GM21825 (cell line): ENCODE results near the gene PPP4R2.
A peak's percentile ranks its signal among the peaks of the same experiment; 100 is the strongest.

Source experiments
- ATAC-seq: cut with Tn5 transposase; IDR thresholded peaks from one replicate; pipeline ENCODE4 v1.9.1; 2021; ENCODE audit warnings: mild to moderate bottlenecking, moderate library complexity; ENCODE audit not compliant: unreplicated experiment

PPP4R2 gene, protein sequence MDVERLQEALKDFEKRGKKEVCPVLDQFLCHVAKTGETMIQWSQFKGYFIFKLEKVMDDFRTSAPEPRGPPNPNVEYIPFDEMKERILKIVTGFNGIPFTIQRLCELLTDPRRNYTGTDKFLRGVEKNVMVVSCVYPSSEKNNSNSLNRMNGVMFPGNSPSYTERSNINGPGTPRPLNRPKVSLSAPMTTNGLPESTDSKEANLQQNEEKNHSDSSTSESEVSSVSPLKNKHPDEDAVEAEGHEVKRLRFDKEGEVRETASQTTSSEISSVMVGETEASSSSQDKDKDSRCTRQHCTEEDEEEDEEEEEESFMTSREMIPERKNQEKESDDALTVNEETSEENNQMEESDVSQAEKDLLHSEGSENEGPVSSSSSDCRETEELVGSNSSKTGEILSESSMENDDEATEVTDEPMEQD

DNA sequence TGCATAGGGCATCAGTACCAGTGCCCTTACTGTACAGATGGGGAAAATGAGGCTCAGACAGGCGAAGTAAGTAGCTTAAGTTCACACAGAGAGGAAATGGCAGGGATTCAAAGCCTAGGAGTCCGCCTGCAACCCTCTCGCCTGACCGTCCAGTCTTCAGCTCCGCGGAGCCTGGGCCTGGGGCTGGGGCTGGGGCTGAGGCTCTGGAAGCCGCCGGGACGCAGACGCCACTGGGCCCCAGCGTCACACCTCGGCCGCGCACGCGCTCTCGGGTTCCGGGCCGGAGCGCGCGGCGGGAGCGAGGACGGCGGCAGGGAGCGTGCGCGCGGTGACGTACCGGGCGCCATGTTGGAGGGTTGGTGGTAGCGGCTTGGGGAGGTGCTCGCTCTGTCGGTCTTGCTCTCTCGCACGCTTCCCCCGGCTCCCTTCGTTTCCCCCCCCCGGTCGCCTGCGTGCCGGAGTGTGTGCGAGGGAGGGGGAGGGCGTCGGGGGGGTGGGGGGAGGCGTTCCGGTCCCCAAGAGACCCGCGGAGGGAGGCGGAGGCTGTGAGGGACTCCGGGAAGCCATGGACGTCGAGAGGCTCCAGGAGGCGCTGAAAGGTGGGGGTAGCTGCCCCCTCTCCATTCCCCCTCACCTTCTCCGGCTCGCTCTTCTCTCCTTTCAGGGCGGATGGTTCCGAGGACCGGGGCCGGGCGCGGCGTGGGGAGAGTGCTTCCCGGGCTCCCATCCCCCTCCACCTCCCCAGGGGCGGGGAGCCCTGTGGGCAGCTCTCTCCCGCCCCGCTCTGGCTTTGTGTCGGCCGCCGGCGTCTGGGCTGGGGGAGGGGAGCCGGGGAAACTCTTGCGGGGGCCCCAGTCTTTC is at the start of gene PPP4R2:
Gene PPP4R2, plus strand, starts transcription at position 339 of the 861 bp plus-strand sequence. Its CDS starts 227 bp downstream, at position 566.
- ATAC-seq: peak; percentile 88

DNA sequence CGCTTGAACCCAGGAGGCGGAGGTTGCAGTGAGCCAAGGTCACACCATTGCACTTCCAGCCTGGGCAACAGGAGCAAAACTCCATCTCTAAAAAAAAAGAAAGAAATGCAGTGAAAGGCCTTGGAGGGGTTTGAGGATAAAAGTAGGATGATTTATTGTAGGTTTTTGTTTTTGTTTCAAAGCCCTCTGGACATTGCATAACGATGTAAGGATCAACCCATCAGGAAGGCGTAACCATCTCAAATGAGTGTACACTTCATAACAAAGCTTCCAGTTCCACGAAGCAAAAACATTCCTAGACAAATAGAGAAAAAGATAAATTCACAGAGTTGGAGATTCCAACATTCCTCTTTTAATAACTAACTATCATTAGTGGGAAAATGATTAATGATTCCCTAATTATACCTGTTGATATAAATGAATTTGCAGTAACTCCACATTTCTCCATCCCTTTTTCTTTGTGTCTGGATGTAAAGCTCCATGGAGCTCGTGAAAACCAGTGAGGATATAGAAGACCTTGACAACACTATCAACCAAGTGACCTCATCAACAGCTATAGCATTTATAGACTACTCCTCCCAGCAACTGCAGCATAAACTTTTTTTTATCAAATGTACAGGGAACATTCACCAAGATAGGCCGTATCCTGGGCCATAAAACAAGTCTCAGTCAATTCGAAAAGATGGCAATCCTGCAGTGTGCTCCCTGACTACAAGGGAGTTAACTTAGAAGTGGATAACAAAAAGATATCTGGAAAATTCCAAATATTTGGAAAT is 48.7 kb upstream of the PPP4R2 start:
- no peak for ATAC-seq

DNA sequence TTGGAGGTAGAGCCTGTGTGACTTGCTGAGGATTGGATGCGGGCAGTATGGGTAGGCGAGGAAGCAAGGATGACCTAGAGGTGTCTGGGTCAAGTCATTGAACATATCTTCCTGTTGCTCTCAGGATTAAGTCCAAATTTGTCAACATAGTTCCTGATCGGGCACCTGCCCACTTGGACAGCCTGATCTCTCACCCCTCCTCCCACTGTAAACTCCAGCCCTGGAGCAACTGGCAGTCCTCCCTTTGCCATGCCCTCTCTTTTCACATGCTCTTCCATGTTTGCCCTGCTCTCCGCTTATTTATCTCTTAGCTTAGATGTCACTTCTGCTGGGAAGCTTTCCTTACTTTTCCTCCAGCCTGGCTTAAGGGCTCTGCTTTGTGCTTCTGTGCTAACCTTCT is 47.6 kb upstream of the PPP4R2 start:
- no peak for ATAC-seq

DNA sequence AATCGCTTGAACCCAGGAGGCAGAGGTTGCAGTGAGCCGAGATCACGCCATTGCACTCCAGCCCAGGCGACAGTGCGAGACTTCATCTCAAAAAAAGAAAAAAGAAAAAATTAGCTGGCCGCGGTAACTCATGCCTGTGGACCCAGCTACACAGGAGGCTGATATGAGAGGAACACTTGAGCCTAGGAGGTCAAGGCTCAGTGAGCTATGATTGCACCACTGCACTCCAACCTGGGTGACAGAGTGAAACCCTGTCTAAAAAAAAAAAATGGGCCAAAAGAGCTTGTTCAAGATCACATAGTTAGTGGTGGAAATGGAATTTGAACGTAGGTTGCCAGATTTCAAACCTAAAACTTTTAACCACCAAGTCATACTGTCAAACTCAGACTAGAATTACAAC is 46.2 kb upstream of the PPP4R2 start:
- ATAC-seq: no peak

DNA sequence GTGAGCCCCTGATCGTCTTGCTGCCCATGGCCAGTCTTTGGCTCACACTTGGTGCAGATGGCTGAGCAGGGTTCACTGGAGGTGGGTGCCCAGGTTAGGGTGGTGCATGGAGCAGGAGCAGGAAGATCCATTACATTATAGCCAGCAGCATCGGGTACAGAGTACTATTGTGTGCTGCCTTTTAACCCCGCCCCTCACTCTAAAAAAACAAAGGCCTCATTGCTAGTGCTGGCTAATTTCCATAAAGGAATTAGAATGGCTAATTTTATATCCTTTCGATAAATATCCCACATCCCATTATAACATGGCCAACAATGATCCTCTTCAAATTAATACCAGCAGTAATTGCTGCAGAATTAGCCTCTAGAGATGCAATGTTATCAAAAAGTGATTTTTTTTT is 45.8 kb upstream of the PPP4R2 start:
- no peak for ATAC-seq

DNA sequence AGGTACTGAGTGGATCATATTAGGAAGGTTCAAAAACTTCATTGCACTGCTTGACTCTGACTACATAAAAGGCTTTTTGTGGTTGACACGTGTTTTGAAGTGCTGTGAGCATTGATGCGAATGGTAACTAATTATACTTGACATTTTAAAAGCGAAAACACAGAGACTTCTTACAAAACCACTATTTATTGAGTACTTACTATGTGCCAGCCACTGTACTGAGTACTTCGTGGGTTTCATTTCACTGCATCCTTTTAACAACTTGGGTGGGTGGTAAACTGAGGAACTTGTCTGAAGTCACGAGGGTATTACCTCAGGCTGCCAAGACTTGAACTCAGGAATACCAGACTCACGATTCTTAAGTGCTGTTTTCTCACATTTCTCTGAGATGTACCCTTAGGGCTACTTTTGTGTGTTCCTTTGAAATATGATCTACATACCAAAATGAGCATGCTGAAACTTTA is 45.3 kb upstream of the PPP4R2 start:
- ATAC-seq: no peak

DNA sequence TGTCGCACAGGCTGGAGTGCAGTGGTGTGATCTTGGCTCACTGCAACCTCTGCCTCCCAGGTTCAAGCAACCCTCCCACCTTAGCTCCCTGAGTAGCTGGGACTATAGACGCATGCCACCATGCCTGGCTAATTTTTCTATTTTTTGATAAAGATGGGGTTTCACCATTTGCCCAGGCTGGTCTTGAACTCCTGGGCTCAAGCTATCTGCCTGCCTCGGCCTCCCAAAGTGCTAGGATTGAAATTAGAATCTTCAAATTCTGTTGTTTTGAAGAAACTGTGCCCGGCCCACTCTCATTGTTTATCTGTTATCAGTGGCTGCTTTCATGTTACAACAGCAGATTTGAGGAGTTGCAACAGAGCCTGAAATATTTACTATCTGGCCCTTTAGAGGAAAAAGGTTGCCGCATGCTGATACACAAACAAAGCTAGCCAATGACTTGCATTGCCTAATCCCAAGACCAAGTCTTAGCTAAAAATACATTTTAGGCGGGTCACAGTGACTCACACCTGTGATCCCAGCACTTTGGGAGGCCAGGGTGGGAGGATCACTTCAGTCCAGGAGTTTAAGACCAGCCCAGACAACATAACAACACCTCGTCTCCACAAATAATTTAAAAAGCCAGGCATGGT is 43.2 kb upstream of the PPP4R2 start:
- no peak for ATAC-seq

DNA sequence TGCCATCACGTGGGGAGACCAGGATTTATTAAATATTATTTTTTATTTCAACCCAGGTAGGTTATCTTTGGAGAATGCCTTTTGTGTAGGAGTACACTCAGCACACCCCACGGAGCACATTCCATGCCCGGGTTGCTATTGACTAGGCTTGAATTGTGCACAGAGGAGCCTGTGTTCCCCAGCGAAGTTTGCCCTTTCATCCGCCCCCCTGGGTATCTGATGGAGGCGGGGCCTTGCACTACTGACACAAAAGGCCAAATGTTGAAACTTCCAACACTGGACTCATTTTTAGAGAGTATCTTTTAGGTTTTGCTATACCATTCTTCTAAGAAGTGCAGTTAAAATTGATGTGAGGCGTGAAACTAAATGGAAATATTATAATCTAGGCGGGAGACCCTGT is 39.3 kb upstream of the PPP4R2 start:
- no peak for ATAC-seq

DNA sequence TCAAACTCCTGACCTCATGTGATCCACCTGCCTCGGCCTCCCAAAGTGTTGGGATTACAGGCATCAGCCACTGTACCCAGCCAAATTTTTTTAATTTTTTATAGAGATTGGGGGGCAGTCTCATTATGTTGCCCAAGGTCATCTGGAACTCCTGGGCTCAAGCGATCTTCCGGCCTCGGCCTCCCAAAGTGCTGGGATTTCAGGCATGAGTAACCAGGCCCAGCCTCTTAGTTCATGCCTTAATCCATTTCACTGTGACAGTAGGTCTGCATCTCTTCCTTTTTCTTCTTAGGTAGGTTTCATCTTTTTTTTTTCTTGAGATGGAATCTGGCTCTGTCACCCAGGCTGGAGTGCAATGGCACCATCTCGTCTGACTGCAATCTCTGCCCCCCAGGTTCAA is 37.3 kb upstream of the PPP4R2 start:
- ATAC-seq: no peak

DNA sequence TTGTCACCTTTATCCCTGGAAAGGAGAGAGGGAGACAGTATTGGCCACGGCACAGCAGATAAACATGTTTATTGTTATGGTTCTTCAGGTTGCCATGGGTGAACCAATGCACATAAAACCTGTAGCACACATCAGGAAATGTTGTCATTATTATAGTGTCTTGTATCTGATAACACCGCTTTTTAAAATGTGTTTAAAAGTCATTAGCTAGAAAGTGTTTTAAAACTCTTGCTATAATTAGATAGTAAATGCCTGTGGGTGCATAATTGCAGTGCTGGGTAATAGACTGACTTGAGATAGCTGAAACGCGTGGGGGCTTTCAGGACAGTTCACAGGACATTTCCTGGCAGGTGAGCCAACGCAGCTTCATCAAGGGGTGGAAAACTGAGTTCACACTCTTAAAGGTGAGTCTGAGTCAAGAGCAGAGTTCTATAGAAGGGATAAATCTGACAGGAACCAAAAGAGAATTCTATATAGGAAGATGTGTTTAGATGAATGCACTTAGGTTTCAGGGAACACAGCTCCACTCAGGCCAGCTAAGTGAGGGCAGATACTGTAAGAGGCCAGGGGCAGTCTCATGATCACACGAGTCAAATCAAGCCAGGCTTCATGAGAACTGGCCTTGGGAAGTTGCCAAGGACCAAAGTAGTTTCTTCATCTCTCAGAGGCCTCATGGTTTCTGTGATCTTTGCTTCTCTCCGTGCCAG is 35.6 kb upstream of the PPP4R2 start:
- ATAC-seq: no peak

DNA sequence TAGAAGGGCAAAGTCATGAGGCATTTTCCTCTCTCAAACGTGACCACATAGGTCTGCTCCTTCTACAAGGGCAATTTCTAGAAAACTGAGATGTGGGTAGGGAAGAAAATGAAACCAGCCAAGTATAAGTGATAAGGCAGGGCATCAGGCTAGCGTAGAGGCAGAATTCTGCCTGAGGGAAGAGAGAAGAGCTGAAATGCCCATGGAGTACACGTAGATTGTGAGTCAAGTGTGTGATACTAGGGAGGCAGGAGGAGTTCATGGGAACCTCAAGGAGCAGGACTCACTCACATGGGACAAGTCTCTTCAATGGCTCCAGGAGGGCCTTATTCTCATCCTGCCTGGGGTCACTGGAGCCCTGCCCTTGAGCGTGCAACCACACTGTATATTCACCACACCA is 34.9 kb upstream of the PPP4R2 start:
- no peak for ATAC-seq

DNA sequence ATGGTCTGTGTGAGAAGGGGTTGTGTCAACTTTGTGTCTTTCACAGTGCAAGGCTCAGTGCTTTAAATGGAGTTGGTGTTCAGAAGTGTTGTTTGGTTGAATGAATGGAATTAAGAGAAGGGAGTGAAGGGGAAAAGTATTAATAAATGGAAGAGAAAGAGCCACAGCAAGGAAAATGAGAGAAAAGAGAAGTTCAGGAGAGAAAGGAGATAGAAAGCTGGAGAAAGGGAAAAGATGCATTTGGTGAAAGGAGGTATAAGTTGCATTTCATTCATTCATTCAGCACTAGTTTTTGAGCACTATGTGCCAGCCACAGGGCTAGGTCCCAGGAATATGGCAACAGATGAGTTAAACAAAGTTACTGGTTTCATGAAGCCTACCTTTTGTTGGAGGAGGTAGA is 34.3 kb upstream of the PPP4R2 start:
- no peak for ATAC-seq

DNA sequence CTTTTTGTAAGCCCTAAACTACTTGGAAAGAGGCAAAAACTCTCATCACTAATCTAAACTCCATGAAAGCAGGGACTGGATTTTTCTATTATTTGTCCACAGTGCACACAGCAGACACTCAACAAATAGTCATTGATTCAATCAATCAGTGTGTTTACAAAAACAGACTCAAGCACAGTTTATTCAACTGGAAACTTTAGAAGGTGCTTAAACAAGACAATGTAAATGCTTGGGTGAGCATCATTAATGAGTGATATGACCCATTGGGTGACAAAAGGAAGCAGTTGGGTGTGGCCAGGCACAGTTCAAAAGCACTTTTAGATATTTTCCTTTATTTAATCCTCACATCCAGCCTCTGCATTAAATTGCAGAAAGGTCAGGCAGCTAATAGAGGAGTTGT is 32.0 kb upstream of the PPP4R2 start:
- no peak for ATAC-seq

DNA sequence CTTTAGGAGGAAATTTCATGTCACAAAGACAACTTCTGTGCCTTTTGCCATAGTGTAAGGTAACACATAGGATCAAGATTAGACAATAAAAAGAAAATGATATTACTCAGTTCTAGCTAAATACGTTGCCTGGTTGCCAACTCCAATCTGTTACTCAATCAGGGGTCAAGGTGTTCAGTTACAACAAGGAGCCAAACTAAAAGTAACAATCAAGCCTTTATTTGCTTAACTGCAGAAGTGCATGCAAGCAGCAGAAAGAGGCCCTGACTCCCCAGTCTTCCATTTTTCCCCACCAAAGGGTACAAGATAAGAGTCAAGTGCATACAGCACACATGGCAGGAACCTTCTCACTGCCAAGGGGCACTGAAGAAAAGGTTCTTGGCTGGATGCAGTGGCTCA is 28.3 kb upstream of the PPP4R2 start:
- no peak for ATAC-seq

DNA sequence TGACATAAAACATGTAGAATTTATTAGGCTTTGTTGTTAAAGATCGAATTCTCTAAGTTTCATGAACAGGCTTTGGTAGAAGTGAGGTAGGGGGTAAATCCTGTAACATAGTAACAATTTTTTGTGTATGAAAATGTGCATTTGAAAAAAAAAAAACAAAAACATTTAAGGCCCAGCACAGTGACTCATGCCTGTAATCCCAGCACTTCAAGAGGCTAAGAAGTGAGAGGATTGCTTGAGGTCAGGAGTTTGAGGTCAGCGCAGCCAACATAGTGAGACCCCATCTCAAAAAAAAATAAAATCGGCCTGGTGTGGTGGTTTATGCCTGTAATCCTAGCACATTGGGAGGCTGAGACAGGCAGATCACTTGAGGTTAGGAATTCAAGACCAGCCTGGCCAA is 26.8 kb upstream of the PPP4R2 start:
- no peak for ATAC-seq

DNA sequence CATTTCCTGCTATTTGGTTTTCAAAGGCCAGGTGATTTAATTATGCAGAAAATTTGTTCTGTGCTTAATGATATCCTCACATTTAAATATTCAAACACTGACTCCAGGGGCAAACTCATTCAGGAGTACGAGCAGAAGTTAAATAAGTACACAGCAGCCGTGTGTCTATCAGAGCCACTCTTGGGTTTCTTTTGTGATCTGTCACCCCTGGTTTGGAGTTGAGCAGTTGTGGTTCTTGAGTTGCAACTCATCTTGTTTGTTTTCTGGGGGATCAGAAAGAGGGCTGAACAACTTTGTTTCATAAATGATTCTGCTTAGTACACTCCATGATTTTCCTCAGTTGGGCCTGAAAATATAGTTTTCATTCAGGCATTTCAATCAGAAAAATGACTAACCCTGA is 25.7 kb upstream of the PPP4R2 start:
- ATAC-seq: no peak

DNA sequence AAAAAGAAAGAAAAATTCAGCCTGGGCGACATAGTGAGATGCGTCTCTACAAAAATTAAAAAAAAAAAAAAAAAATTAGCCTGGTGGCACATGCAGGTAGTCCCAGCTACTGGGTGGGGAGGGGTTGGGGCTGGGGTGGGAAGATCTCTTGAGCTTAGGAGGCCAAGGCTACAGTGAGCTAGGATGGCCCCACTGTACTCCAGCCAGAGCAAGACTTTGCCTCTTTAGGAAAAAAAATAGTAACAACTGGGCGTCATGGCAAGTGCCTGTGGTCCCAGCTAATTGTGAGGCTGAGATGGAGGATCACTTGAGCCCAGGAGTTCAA is 23.9 kb upstream of the PPP4R2 start:
- no peak for ATAC-seq

DNA sequence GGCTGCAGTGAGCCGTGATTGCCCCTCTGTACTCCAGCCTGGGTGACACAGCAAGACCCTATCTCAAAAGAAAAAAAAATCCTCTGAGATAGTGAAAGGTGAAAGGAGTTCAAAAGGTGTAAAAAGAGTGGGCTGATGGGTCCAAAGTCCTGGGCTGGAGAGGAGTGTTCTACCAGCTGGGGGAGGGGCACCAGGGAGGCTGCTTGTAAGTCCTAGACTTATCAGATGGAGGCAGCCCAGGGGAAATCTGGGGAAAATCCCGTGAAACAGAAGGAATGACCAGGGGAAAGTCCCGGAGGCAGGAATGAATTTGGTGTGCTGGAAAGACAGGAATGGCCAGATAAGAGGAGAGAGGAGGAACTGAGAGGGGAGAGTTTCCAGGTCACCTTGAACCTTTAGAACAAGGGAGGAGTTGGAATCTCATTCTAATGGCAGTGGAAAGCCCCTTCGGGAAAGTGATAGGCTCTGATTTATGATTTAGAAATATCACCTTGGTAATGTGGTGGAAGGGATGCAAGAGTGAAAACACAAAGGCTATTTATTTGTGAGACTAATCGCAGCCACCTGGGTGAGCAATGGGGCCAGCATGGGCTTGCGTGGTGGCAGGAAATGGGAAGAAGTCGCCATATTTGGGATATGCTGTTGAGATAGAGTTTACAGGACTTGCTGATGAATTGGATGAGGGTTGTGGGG is 23.4 kb upstream of the PPP4R2 start:
- no peak for ATAC-seq

DNA sequence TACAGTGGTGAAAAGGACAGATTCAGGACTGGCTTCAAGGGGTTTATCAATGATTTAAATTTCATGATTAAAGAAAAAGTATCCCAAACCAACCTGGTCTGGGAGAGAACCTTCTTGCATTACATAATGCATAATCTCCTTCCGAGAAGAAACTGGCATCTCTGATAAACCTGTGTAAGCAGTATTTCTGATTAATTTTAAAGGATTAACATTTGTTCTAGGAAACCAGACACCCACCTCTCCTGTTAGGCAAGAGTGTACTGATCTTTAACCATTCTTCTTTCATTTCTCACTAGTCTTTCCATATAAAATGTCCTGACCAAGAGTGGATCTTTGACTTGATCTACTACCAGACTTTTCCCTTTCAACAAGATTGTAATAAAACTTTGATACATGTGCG is 22.8 kb upstream of the PPP4R2 start:
- no peak for ATAC-seq

DNA sequence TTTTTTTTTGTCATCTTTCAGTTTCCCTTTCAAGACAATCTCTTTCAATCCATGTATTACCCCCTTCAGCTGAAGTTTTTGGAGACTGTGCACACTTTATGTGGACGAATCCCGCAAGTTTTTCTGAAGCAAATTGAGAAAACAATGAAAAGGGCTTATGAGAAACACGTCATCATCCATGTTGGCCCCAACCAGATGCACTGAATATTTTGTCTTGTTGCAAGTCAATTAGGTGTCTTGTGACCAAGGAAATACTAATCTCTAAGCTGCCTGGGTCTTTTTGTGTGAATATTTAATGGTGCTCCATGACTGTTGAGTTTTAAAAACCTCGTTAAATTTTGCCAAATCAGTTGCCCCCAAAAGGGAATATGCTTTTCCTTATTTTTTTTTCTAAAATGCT is 21.7 kb upstream of the PPP4R2 start:
- ATAC-seq: no peak
